Naive B cell (primary cell): ENCODE measurements around the gene ZIM2. TPM values are rescaled to one million over a fixed set of nuclear protein-coding genes. Genes with fewer than 3 reads are reported as not detected.

ENCODE experiments used
- ATAC-seq, 2 donors: fragments of 150-1000 bp; cut with Tn5 transposase; 2 replicates each; pipeline ENCODE4 v1.10.0; 2021; ENCODE audit warnings: low read depth in 2 of 2, mild to moderate bottlenecking in 2 of 2, moderate library complexity in 2 of 2
- DNase-seq: peaks from one replicate; pipeline ENCODE4 v3.0.0; 2022
- H3K27ac Mint-ChIP-seq, 6 donors: one replicate each; pipeline ENCODE4 v1.8.0; 2020 to 2022; ENCODE audit warnings: mild to moderate bottlenecking in 6 of 6, mixed read lengths in 6 of 6, moderate library complexity in 5 of 6, inconsistent platforms in 2 of 6
- H3K27me3 Mint-ChIP-seq, 3 donors: one replicate each; pipeline ENCODE4 v1.8.0; 2021 to 2022; ENCODE audit warnings: mixed read lengths in 3 of 3, mild to moderate bottlenecking in 1 of 3
- H3K36me3 Mint-ChIP-seq, 2 donors: one replicate each; pipeline ENCODE4 v1.8.0; 2020 to 2022; ENCODE audit warnings: mixed read lengths in 2 of 2, inconsistent platforms in 1 of 2, mild to moderate bottlenecking in 1 of 2
- H3K4me1 Mint-ChIP-seq, 3 donors: one replicate each; pipeline ENCODE4 v1.8.0; 2020 to 2022; ENCODE audit warnings: mixed read lengths in 3 of 3, inconsistent platforms in 1 of 3, mild to moderate bottlenecking in 1 of 3, moderate library complexity in 1 of 3
- H3K4me3 Mint-ChIP-seq, 8 donors: one replicate each; pipeline ENCODE4 v1.8.0; 2020 to 2022; ENCODE audit warnings: mild to moderate bottlenecking in 8 of 8, mixed read lengths in 8 of 8, moderate library complexity in 8 of 8, inconsistent platforms in 2 of 8
- H3K9me3 Mint-ChIP-seq, 7 donors: one replicate each; pipeline ENCODE4 v1.8.0; 2020 to 2022; ENCODE audit warnings: mixed read lengths in 7 of 7, mild to moderate bottlenecking in 5 of 7, inconsistent platforms in 2 of 7, moderate library complexity in 1 of 7
- polyA plus RNA-seq, 6 donors: library from polyadenylated mRNA; unstranded; fragments of 300-500 nt; fragmentation: Illumina TruSeq; gene quantifications; one replicate each; pipeline ENCODE4 v1.2.3, GENCODE V29; 2021; ENCODE audit warnings: low read depth in 6 of 6

The ZIM2 gene
- not detected for polyA plus RNA-seq

DNA sequence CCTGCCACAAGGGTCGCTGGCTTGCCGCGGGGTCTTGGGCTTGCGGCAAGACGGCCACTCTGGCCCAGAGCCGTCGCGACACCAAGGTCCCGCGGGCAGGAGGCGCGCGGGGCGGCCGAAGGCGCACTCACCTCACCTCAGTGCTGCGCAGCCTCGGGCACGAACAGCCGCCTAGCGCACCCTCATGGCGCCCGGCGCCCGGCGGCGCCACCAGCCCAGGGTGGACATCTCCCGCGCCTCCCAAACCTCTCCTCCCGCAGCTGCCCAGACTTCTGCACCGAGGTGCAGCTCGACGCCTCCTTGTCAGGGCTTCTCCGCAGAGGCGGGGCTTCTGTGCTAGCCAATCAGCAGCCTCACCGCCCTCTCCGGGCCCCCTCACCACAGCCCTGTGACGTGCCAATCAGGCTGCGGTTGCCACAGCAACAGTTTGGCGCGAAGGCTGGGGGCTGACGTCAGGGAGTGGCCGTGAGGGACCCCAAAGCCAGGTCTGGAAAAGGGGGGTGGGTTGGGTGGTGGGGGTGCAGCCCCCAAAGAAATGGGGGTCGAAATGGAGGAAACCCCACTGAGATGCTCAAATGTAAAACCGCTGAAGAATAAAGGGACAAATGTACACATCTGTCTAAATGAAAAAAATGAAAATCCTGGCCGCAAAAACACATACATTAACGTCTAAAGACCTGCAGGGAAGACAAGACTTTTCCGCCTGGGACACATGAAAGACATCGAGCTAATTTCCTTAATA lies at the start of gene ZIM2, which contains the start of gene PEG3:
Gene ZIM2 (minus strand): TSS at position 276 of the 742 bp plus-strand sequence. CDS start 16,449 bp downstream, outside the sequence.
Gene PEG3 (minus strand): TSS at position 276 of the 742 bp plus-strand sequence. CDS start 16,071 bp downstream, outside the sequence.
- Mint-ChIP-seq H3K4me1 (peaks cover 0 to 20% (median 9%) of the 10 kb centered on the region in 3 donors), H3K4me3 (peak within 1 kb of the TSS in 6 of 8 donors; percentile 17 to 81 (median 52)), H3K36me3 (peaks cover 0 to 23% of the 10 kb centered on the region in 2 donors), H3K27ac (peak within 1 kb of the TSS in 4 of 6 donors; percentile 30 to 69 (median 36)), H3K9me3 (peaks cover 10 to 42% (median 36%) of the 10 kb centered on the region in 7 donors), H3K27me3 (peaks cover 5 to 27% (median 20%) of the 10 kb centered on the region in 3 donors)
- DNase-seq (no peak), ATAC-seq (no peak)

- H3K4me3 Mint-ChIP-seq = no peak overlapping the region
- peaks cover 15 to 52% (median 29%) of the 10 kb centered on the region in 7 donors for H3K9me3 Mint-ChIP-seq
- H3K36me3 Mint-ChIP-seq = peaks cover 0 to 12% of the 10 kb centered on the region in 2 donors
- H3K27me3 Mint-ChIP-seq = peaks cover 0 to 11% (median 3%) of the 10 kb centered on the region in 3 donors
- no peak for ATAC-seq
- peak overlapping the region in 1 of 6 donors; percentile 72 for H3K27ac Mint-ChIP-seq
- H3K4me1 Mint-ChIP-seq = no peaks in the 10 kb centered on the region
- DNase-seq = no peak
Observed at GRCh38 chr19:56885173-56885985, 44.9 kb upstream of the ZIM2 start.

- H3K9me3 Mint-ChIP-seq = peaks cover 15 to 55% (median 29%) of the 10 kb centered on the region in 7 donors
- peaks cover 0 to 8% of the 10 kb centered on the region in 2 donors for H3K36me3 Mint-ChIP-seq
- DNase-seq (no peak), ATAC-seq (no peak)
- peaks cover 0 to 8% (median 0%) of the 10 kb centered on the region in 3 donors for H3K27me3 Mint-ChIP-seq
- H3K27ac Mint-ChIP-seq = no peak overlapping the region
- no peaks in the 10 kb centered on the region for H3K4me1 Mint-ChIP-seq
- no peak overlapping the region for H3K4me3 Mint-ChIP-seq
Observed at GRCh38 chr19:56884441-56884840, 43.9 kb upstream of the ZIM2 start.

DNA sequence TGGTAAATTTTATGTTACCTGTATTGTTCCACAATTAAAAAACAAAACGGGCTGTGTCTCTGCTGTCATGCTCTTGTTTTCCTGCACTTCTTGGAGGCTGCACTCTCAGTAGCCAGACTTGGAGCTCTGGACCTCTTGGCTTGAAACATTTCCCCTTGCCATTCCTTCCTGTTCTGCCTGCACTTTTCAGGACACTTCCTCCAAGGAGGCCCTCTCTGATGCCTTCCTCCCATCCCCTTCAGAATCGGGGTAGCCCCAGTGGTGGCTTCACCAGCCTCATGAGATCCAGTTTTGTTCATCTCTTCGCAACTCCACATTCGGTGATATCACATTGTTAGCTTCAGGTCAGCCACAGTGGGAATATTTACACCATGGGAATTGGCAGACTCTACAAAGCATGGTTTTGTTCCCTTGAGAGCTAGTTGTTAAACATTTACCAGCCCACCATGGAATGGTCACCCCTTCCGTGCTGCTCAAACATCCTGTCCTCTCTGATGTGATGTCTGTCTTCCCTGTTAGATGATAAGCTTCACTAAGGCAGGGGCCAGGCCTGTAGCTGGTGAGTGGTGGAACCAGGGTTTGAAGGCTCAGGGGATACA lies 40.2 kb upstream of the ZIM2 start:
- no peaks in the 10 kb centered on the region for H3K4me1 Mint-ChIP-seq
- no peak for ATAC-seq
- H3K36me3 Mint-ChIP-seq = peaks cover 0 to 8% of the 10 kb centered on the region in 2 donors
- no peak for DNase-seq
- peaks cover 13 to 52% (median 22%) of the 10 kb centered on the region in 7 donors for H3K9me3 Mint-ChIP-seq
- no peaks in the 10 kb centered on the region for H3K27me3 Mint-ChIP-seq
- no peak overlapping the region for H3K4me3 Mint-ChIP-seq
- H3K27ac Mint-ChIP-seq = peak overlapping the region in 1 of 6 donors; percentile 65

DNA sequence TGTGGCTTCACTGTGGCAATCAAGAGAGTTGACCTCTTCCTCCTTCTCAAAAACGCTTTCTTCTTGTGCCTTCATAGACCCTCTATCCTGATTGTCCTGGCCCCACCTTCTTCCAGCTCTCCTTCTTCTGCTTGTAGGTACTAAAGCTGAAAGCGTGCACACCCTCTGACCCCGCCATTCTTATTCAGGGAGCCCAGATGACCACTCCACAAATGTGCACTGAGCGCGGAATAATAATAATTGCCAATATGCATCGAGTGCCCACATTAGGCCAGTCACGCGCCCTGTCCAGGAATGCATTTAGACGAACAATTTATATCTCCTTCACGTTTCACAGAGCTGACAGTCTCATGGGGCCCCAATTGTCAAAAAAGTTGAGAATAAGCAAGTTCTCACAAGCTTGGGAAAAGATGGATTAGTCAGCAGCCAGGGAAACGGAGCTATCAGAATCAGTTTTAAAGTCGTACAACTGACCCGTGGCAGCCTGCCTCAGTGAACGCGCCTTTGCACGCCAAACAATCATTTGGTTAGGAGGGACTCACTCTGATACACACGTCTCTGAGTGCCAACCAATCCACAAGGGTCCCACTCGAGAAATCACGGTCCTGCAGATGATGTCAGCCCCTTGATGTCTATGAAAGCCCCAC lies 36.7 kb upstream of the ZIM2 start:
- no peak overlapping the region for H3K4me3 Mint-ChIP-seq
- H3K27me3 Mint-ChIP-seq = no peaks in the 10 kb centered on the region
- peaks cover 23 to 48% (median 37%) of the 10 kb centered on the region in 7 donors for H3K9me3 Mint-ChIP-seq
- H3K27ac Mint-ChIP-seq = no peak overlapping the region
- DNase-seq = no peak
- no peak for ATAC-seq
- H3K36me3 Mint-ChIP-seq = peaks cover 12 to 17% of the 10 kb centered on the region in 2 donors
- H3K4me1 Mint-ChIP-seq = no peaks in the 10 kb centered on the region

GRCh38 chr19:56875717-56876116 lies 35.2 kb upstream of the ZIM2 start:
- H3K4me1 Mint-ChIP-seq = no peaks in the 10 kb centered on the region
- peaks cover 12 to 13% of the 10 kb centered on the region in 2 donors for H3K36me3 Mint-ChIP-seq
- H3K27me3 Mint-ChIP-seq = no peaks in the 10 kb centered on the region
- H3K27ac Mint-ChIP-seq = no peak overlapping the region
- H3K9me3 Mint-ChIP-seq = peaks cover 22 to 56% (median 40%) of the 10 kb centered on the region in 7 donors
- ATAC-seq (no peak), DNase-seq (no peak)
- H3K4me3 Mint-ChIP-seq = no peak overlapping the region

GRCh38 chr19:56874530-56874929 lies 34.0 kb upstream of the ZIM2 start:
- DNase-seq = no peak
- Mint-ChIP-seq H3K36me3 (peaks cover 12 to 20% of the 10 kb centered on the region in 2 donors), H3K27me3 (no peaks in the 10 kb centered on the region), H3K4me1 (no peaks in the 10 kb centered on the region), H3K27ac (no peak overlapping the region), H3K4me3 (peak overlapping the region in 1 of 8 donors; percentile 18), H3K9me3 (peaks cover 21 to 60% (median 41%) of the 10 kb centered on the region in 7 donors)
- no peak for ATAC-seq

DNA sequence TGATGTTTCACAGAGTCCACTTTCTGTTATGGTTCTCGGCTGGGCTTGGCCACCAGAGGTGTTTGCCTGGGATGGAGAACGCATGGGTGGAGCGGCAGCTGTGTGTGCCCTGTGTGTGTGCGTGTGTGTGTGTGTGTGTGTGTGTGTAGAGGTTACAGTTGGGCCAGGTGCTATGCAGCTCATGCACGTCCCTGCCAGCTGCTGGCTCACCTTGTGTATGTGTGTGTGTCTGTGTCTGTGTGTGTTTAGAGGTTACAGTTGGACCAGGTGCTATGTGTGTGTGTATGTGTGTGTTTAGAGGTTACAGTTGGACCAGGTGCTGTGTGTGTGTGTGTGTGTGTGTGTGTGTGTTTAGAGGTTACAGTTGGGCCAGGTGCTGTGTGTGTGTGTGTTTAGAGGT lies 33.0 kb upstream of the ZIM2 start:
- Mint-ChIP-seq H3K27ac (peak overlapping the region in 1 of 6 donors; percentile 87), H3K36me3 (peaks cover 12 to 20% of the 10 kb centered on the region in 2 donors), H3K4me3 (no peak overlapping the region), H3K27me3 (no peaks in the 10 kb centered on the region), H3K4me1 (no peaks in the 10 kb centered on the region), H3K9me3 (peaks cover 23 to 55% (median 39%) of the 10 kb centered on the region in 7 donors)
- no peak for DNase-seq
- no peak for ATAC-seq

GRCh38 chr19:56869886-56870285 lies 29.4 kb upstream of the ZIM2 start:
- DNase-seq (no peak), ATAC-seq (no peak)
- Mint-ChIP-seq H3K9me3 (peaks cover 15 to 44% (median 28%) of the 10 kb centered on the region in 7 donors), H3K4me1 (no peaks in the 10 kb centered on the region), H3K27ac (no peak overlapping the region), H3K36me3 (peaks cover 6 to 11% of the 10 kb centered on the region in 2 donors), H3K27me3 (no peaks in the 10 kb centered on the region), H3K4me3 (no peak overlapping the region)

DNA sequence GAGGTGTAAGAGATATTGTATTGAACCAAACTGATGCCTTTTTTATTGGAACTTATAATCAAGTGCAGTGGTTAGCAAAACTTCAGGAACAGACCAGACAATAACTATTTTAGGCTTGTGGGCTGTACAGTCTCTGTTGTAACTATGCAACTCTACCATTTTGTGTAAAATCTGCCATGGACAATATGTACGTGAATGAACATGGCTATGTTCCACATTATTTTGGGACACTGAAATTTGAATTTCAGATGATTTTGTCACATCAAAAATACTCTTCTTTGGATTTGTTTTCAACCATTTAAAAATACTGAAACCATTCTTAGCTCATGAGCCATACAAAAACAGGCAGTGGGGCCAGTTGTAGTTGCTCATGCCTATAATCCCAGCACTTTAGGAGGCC lies 27.9 kb upstream of the ZIM2 start:
- H3K36me3 Mint-ChIP-seq = peaks cover 0 to 7% of the 10 kb centered on the region in 2 donors
- H3K4me3 Mint-ChIP-seq = no peak overlapping the region
- no peak overlapping the region for H3K27ac Mint-ChIP-seq
- DNase-seq (no peak), ATAC-seq (no peak)
- H3K9me3 Mint-ChIP-seq = peaks cover 10 to 43% (median 24%) of the 10 kb centered on the region in 7 donors
- H3K27me3 Mint-ChIP-seq = peaks cover 0 to 5% (median 0%) of the 10 kb centered on the region in 3 donors
- no peaks in the 10 kb centered on the region for H3K4me1 Mint-ChIP-seq

DNA sequence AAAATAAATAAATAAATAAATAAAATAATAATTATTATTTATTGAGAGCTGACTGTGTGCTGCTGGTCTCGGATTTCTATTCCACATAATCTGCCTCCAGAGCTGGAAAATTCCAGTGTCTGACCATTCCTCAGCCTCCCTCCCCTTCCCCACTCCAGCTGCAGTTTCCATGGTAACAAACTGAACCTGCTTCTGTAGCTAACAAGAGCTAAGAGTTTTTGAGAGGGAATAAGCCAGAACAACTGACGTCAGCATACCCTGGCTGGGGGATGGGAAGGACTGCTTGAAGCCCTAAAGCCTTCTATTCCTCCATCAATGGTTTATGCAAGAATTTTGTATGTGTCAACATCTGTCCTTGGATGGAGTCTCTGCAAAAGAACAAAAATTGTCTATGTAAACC lies 26.0 kb upstream of the ZIM2 start:
- Mint-ChIP-seq H3K27ac (no peak overlapping the region), H3K9me3 (peaks cover 7 to 37% (median 21%) of the 10 kb centered on the region in 7 donors), H3K4me3 (no peak overlapping the region), H3K27me3 (peaks cover 0 to 5% (median 0%) of the 10 kb centered on the region in 3 donors), H3K36me3 (peaks cover 0 to 7% of the 10 kb centered on the region in 2 donors), H3K4me1 (no peaks in the 10 kb centered on the region)
- no peak for ATAC-seq
- DNase-seq = no peak

DNA sequence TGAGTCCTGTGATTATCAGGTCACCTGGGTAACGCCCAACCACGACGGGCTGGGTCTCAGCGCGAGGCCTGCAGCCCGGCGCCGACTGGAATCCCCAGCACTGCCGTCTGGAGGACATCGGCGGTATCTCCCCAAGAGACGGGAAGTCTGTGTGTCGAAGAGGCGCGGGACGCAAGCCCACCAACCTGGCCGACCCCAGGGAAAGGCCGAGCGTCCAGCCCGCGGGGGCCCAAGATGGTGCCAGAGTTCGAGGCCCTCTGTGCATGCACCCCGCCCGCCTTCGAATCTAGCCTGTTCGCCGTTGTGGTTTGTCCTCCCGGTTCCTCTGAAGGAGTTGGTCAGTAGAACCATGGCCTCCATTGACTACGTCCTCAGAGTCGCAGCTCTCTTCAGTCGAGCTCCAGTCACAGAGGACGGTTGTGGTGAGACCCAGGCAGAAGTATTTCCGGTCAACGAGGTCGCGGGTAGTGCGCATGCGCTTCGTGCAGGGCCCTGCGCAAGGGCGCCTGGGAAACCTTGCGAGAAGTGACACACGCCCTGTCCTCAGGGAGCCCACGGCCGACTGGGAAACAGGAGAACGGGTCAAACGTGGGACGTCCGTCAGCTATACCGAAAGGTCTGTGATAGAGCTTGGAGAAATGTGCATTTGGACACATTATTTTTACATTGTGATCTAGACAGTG lies 24.1 kb upstream of the ZIM2 start:
- Mint-ChIP-seq H3K36me3 (peaks cover 0 to under 1% of the 10 kb centered on the region in 2 donors), H3K27me3 (peaks cover 0 to 5% (median 0%) of the 10 kb centered on the region in 3 donors), H3K4me1 (no peaks in the 10 kb centered on the region), H3K9me3 (peaks cover 2 to 24% (median 15%) of the 10 kb centered on the region in 7 donors), H3K4me3 (no peak overlapping the region), H3K27ac (no peak overlapping the region)
- ATAC-seq (no peak), DNase-seq (no peak)
